HepG2 (cell line): ENCODE data around the gene PRRT1B. TPM values are rescaled to one million over a fixed set of nuclear protein-coding genes. Genes with fewer than 3 reads are reported as not detected.

Experiments
- ARID4A ChIP-seq: sonication (generic); formaldehyde crosslinking; IDR thresholded peaks from 2 replicates; pipeline ENCODE4 v1.5.0; 2020; ENCODE audit warnings: mild to moderate bottlenecking, missing genetic modification reagents, borderline replicate concordance
- CEBPG ChIP-seq: IDR thresholded peaks from 2 replicates; pipeline ENCODE4 v1.6.1; 2016
- GABPA ChIP-seq, 2 experiments: IDR thresholded peaks; 2 replicates each; pipeline ENCODE4 v1.6.1; 2011 to 2016; ENCODE audit warnings: low read depth in 2 of 2, low read length in 1 of 2, missing biosample characterization in 1 of 2, missing genetic modification characterization in 1 of 2
- HES4 ChIP-seq: sonication (generic); formaldehyde crosslinking; IDR thresholded peaks from 2 replicates; pipeline ENCODE4 v1.9.0; 2021; ENCODE audit warnings: mild to moderate bottlenecking, missing genetic modification reagents, borderline replicate concordance
- PAF1 ChIP-seq: IDR thresholded peaks from 2 replicates; pipeline ENCODE4 v1.6.1; 2016; ENCODE audit warnings: missing genetic modification reagents, missing compliant biosample characterization
- PHF21A ChIP-seq: sonication (generic); formaldehyde crosslinking; IDR thresholded peaks from 2 replicates; pipeline ENCODE4 v1.5.0; 2020; ENCODE audit warnings: mild to moderate bottlenecking, missing genetic modification reagents
- SIX4 ChIP-seq: sonication (generic); formaldehyde crosslinking; IDR thresholded peaks from 2 replicates; pipeline ENCODE4 v1.4.0; 2020; ENCODE audit warnings: missing genetic modification reagents
- SMYD3 ChIP-seq: sonication (generic); formaldehyde crosslinking; IDR thresholded peaks from 2 replicates; pipeline ENCODE4 v1.8.1; 2023; ENCODE audit warnings: mild to moderate bottlenecking, missing genetic modification reagents
- THAP9 ChIP-seq: sonication (generic); formaldehyde crosslinking; IDR thresholded peaks from 2 replicates; pipeline ENCODE4; 2020; ENCODE audit warnings: missing genetic modification reagents, mild to moderate bottlenecking, borderline replicate concordance
- ZNF451 ChIP-seq: sonication (generic); formaldehyde crosslinking; IDR thresholded peaks from 2 replicates; pipeline ENCODE4 v1.5.0; 2020; ENCODE audit warnings: mild to moderate bottlenecking, missing genetic modification reagents
- ZNF589 ChIP-seq: sonication (generic); formaldehyde crosslinking; conservative IDR thresholded peaks from 2 replicates; pipeline ENCODE4 v1.8.0; 2022; ENCODE audit warnings: mild to moderate bottlenecking, moderate library complexity, missing genetic modification reagents
- ZNF772 ChIP-seq: sonication (generic); formaldehyde crosslinking; IDR thresholded peaks from 2 replicates; pipeline ENCODE4 v1.5.0; 2020; ENCODE audit warnings: mild to moderate bottlenecking, missing genetic modification reagents
- ZNF782 ChIP-seq: sonication (generic); formaldehyde crosslinking; IDR thresholded peaks from 2 replicates; pipeline ENCODE4 v1.4.0; 2020; ENCODE audit warnings: missing genetic modification reagents, mild to moderate bottlenecking, borderline replicate concordance
- ZNF788 ChIP-seq: sonication (generic); formaldehyde crosslinking; IDR thresholded peaks from 2 replicates; pipeline ENCODE4 v1.5.0; 2020; ENCODE audit warnings: mild to moderate bottlenecking, missing genetic modification reagents, borderline replicate concordance
- ZNF800 ChIP-seq: sonication (generic); formaldehyde crosslinking; IDR thresholded peaks from 2 replicates; pipeline ENCODE4 v1.4.0; 2020; ENCODE audit warnings: missing genetic modification reagents
- polyA plus RNA-seq, 8 experiments: library from polyadenylated mRNA; depleted of rRNA in 3 of 8; stranded (reverse) in 7 of 8; unstranded in 1 of 8; fragments of >200 nt; fragmentation: Illumina TruSeq in 4 of 8; extraction: Trizol in 4 of 8; gene quantifications; 2 replicates each; pipeline versions ENCODE4 v1.2.1 to v1.2.3, GENCODE V29; 2011 to 2016; ENCODE audit warnings: low read depth in 4 of 8, missing spikeins in 1 of 8, mixed read lengths in 1 of 8; ENCODE audit not compliant: insufficient read depth in 1 of 8
- total RNA-seq, 5 experiments: library from RNA; depleted of rRNA; stranded (reverse); fragments of >200 nt; fragmentation: Illumina TruSeq; extraction: Trizol; gene quantifications; 2 replicates each; pipeline ENCODE4 v1.2.3, GENCODE V29; 2016; ENCODE audit warnings: low read depth in 1 of 5
- TF ChIP-seq, protein P1 (sequence below): sonication (generic); formaldehyde crosslinking; IDR thresholded peaks from 2 replicates; pipeline ENCODE4 v1.4.0; 2020; ENCODE audit warnings: missing genetic modification reagents
- TF ChIP-seq, protein P2 (sequence below): sonication (generic); formaldehyde crosslinking; IDR thresholded peaks from 2 replicates; pipeline ENCODE4 v1.9.0; 2021; ENCODE audit warnings: missing genetic modification reagents, borderline replicate concordance

The PRRT1B gene
- total and polyA plus RNA-seq, 2 of the 13 experiments (the other 11 are each of a cell fraction or from before 2014, with no cell fraction given) = not detected

DNA sequence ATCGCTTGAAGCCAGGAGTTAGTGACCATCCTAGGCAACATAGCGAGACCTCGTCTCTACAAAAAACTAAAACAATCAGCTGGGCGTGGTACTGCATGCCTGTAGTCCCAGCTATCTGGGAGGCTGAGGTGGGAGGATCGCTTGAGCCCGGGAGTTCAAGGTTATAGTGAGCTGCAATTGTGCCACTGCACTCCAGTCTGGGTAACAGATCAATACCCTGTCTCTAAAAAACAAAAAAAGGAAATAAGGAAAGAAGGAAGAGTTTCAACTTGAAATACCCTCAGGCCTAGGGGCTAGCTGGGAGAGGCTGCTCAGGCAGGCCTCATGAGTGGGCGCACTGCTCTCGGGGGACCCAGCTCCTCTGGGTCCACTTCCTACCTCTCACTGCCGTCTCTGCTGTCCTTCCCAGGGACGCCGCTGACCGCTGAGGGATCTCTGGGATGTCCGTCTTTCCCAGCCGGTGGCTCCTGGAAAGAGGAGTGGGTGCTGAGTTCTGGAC, 56.4 kb downstream of the PRRT1B start (continued):
- TF ChIP-seq ZNF589 (no peak), SIX4 (0 out of 2 replicates have a peak, but pooled peaks have one; percentile 14), ARID4A (CRISPR knock-in tag) (peak; percentile 56; the same call in 1 of the 2 replicates), PHF21A (peak; percentile 46), GABPA (IDR thresholded peaks at IDR 0.05; ENCODE audit: low read depth, low read length) (no peak), GABPA (CRISPR knock-in tag; IDR thresholded peaks at IDR 0.05; ENCODE audit: low read depth) (no peak), HES4 (CRISPR knock-in tag) (no peak), SMYD3 (CRISPR knock-in tag) (no peak), CEBPG (CRISPR knock-in tag) (peak; percentile 47; the same call in 1 of the 2 replicates), ZNF451 (CRISPR knock-in tag) (no peak), PAF1 (CRISPR knock-in tag) (no peak), ZNF772 (CRISPR knock-in tag) (no peak), THAP9 (CRISPR knock-in tag) (no peak), ZNF782 (peak; percentile 47; the same call in 1 of the 2 replicates), ZNF788 (CRISPR knock-in tag) (no peak), ZNF800 (CRISPR knock-in tag) (no peak)
- TF ChIP-seq, protein P1, sequence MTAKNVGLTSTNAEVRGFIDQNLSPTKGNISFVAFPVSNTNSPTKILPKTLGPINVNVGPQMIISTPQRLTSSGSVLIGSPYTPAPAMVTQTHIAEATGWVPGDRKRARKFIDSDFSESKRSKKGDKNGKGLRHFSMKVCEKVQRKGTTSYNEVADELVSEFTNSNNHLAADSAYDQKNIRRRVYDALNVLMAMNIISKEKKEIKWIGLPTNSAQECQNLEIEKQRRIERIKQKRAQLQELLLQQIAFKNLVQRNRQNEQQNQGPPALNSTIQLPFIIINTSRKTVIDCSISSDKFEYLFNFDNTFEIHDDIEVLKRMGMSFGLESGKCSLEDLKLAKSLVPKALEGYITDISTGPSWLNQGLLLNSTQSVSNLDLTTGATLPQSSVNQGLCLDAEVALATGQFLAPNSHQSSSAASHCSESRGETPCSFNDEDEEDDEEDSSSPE = no peak
- TF ChIP-seq, protein P2, sequence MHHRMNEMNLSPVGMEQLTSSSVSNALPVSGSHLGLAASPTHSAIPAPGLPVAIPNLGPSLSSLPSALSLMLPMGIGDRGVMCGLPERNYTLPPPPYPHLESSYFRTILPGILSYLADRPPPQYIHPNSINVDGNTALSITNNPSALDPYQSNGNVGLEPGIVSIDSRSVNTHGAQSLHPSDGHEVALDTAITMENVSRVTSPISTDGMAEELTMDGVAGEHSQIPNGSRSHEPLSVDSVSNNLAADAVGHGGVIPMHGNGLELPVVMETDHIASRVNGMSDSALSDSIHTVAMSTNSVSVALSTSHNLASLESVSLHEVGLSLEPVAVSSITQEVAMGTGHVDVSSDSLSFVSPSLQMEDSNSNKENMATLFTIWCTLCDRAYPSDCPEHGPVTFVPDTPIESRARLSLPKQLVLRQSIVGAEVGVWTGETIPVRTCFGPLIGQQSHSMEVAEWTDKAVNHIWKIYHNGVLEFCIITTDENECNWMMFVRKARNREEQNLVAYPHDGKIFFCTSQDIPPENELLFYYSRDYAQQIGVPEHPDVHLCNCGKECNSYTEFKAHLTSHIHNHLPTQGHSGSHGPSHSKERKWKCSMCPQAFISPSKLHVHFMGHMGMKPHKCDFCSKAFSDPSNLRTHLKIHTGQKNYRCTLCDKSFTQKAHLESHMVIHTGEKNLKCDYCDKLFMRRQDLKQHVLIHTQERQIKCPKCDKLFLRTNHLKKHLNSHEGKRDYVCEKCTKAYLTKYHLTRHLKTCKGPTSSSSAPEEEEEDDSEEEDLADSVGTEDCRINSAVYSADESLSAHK (CRISPR knock-in tag) = no peak
